C4-2B (cell line): Measurements from ENCODE around the gene SIGLEC11.

ENCODE experiments used
- CTCF ChIP-seq: fragments of 450-650 bp; conservative IDR thresholded peaks from 2 replicates; pipeline ENCODE4 v1.5.1; 2017; ENCODE audit warnings: mild to moderate bottlenecking
- ZFX ChIP-seq: fragments of 450-650 bp; IDR thresholded peaks from 2 replicates; pipeline ENCODE4 v1.6.1; 2017

GRCh38 chr19:50007947-50008346 is 47.0 kb upstream of the SIGLEC11 start:
- TF ChIP-seq CTCF (no peak), ZFX (0 out of 2 replicates have a peak, but pooled peaks have one; percentile 12)
